HG03457 (cell line): Measurements from ENCODE around the gene LRRC41.
"Not testable (repeated sequence)": the region's sequence is repeated elsewhere in the genome, so short reads cannot be mapped to it uniquely, and the experiment has no call there.

Source experiments
- ATAC-seq: cut with Tn5 transposase; IDR thresholded peaks from one replicate; pipeline ENCODE4 v1.9.1; 2021; ENCODE audit warnings: moderate number of reproducible peaks; ENCODE audit not compliant: unreplicated experiment

The LRRC41 gene

GRCh38 chr1:46246136-46246535 is 57.3 kb downstream of the LRRC41 start:
- not testable (repeated sequence) for ATAC-seq

GRCh38 chr1:46244656-46245371 is 58.6 kb downstream of the LRRC41 start:
- no peak for ATAC-seq

DNA sequence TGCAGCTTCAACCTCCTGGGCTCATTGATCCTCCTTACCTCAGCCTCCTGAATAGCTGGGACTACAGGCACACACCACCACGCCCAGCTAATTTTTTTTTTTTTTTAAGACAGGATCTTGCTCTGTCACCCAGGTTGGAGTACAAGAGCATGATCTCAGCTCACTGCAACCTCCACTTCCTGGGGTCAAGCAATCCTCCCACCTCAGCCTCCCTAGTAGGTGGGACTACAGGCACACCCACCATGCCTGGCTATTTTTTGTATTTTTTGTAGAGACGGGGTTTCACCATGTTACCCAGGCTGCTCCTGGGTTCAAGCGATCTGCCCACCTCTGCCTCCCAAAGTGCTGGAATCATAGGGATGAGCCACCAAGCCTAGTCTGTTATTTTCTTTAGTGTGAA is 59.6 kb downstream of the LRRC41 start:
- ATAC-seq: not testable (repeated sequence)

- ATAC-seq: no peak
These were observed 60.5 kb downstream of the LRRC41 start for GRCh38 chr1:46242918-46243317.

GRCh38 chr1:46241733-46242132 is 61.7 kb downstream of the LRRC41 start:
- not testable (repeated sequence) for ATAC-seq

GRCh38 chr1:46238865-46239264 is 64.6 kb downstream of the LRRC41 start:
- not testable (repeated sequence) for ATAC-seq

DNA sequence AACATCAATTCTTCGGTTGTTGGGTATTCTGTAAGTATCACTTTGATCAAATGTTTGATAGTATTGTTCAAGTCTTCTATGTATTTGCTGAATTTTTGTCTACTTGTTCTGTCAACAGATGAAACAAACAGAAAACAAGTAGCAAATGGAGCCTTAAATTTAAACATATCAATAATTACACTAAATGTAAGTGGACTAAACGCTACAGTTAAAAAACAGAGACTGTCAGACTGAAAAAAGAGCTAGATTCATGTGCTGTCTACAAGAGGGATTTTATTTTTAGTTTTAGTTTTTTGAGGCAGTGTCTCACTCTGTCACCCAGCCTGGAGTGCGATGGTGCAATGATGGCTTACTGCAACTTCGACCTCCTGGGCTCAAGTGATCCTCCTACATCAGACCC is 66.5 kb downstream of the LRRC41 start:
- ATAC-seq: no peak

DNA sequence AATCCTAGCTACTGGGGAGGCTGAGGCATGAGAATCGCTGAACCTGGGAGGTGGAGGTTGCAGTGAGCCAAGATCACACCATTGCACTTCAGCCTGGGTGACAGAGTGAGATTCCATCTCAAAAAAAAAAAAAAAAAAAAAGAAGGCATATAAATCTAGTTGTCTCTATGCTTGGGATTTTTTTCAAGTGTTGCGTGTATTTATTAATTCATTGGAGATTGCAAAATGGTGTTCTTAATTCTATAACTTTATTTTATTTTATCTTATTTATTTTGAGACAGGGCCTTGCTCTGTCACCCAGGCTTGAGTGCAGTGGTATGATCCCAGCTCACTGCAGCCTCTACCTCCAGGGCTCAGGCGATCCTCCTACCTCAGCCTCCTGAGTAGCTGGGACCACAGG is 72.2 kb downstream of the LRRC41 start:
- ATAC-seq: not testable (repeated sequence)
